Erythroblast (primary cell): ENCODE measurements around the gene GAPVD1.

ENCODE experiments used
- GATA1 ChIP-seq: IDR thresholded peaks from 2 replicates; pipeline ENCODE4 v1.6.1; 2011; ENCODE audit warnings: low read depth, mild to moderate bottlenecking, control low read depth, low read length, moderate library complexity
- POLR2A ChIP-seq: IDR thresholded peaks from 2 replicates; pipeline ENCODE4 v1.6.1; 2011; ENCODE audit warnings: mild to moderate bottlenecking, low read length

GRCh38 chr9:125378778-125379177, 117.2 kb downstream of the GAPVD1 start:
- TF ChIP-seq POLR2A (no peak), GATA1 (no peak)
